DND-41 (cell line): ENCODE measurements around the gene AMY2B.

ENCODE experiments used
- EZH2 ChIP-seq: IDR thresholded peaks from 3 replicates; pipeline ENCODE4 v1.6.1; 2012; ENCODE audit warnings: borderline replicate concordance, low read depth, mild to moderate bottlenecking, moderate library complexity, low read length, inconsistent platforms; ENCODE audit not compliant: severe bottlenecking
- TF ChIP-seq, protein P1 (sequence below): IDR thresholded peaks from 2 replicates; pipeline ENCODE4 v1.5.1; 2012; ENCODE audit warnings: borderline replicate concordance, low read length, moderate library complexity, mild to moderate bottlenecking; ENCODE audit not compliant: poor library complexity, severe bottlenecking; ENCODE audit errors: extremely low read depth

DNA sequence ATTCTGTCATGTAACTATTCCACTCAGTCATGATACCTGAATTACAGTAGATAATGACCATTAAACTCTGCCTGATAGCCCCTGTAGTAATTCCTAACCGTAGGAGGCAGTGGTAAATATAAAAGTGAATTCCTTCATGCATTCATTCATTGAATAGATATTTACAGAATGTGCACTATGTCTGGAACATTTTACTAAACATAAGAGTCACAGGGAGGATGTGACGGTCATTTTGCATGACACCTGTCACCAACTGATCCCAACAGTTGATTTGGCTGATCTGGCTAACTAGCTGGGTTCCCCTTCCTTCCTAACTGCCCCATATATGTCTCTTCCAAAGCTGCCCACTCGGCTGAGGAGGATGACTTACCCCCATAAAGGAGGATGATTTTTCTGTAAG, 48.0 kb upstream of the AMY2B start:
- TF ChIP-seq, protein P1, sequence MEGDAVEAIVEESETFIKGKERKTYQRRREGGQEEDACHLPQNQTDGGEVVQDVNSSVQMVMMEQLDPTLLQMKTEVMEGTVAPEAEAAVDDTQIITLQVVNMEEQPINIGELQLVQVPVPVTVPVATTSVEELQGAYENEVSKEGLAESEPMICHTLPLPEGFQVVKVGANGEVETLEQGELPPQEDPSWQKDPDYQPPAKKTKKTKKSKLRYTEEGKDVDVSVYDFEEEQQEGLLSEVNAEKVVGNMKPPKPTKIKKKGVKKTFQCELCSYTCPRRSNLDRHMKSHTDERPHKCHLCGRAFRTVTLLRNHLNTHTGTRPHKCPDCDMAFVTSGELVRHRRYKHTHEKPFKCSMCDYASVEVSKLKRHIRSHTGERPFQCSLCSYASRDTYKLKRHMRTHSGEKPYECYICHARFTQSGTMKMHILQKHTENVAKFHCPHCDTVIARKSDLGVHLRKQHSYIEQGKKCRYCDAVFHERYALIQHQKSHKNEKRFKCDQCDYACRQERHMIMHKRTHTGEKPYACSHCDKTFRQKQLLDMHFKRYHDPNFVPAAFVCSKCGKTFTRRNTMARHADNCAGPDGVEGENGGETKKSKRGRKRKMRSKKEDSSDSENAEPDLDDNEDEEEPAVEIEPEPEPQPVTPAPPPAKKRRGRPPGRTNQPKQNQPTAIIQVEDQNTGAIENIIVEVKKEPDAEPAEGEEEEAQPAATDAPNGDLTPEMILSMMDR: no peak
- no peak for TF ChIP-seq EZH2
